Activated CD4-positive, alpha-beta T cell treated with anti-CD3 and anti-CD28 coated beads for 1 hour (primary cell): Measurements from ENCODE around the gene PLEK2.
"Not testable (repeated sequence)": the region's sequence is repeated elsewhere in the genome, so short reads cannot be mapped to it uniquely, and the experiment has no call there.

Experiments used
- DNase-seq: peaks from one replicate; pipeline ENCODE4 v3.0.0-alpha.2; 2020

PLEK2 gene

GRCh38 chr14:67411820-67412421, at the start of gene PLEK2:
Gene PLEK2, minus strand, starts transcription at chr14:67412165. Its CDS starts 106 bp downstream, at chr14:67412059.
- DNase-seq, result peak; percentile 35

- DNase-seq, result no peak
These were observed 49.5 kb upstream of the PLEK2 start for GRCh38 chr14:67461341-67461985.

- no peak for DNase-seq
These were observed 47.4 kb upstream of the PLEK2 start for GRCh38 chr14:67459336-67459735.

GRCh38 chr14:67457782-67458181, 45.8 kb upstream of the PLEK2 start:
- DNase-seq, result no peak

- DNase-seq, result no peak
These were observed 44.8 kb upstream of the PLEK2 start for GRCh38 chr14:67456732-67457131.

GRCh38 chr14:67453575-67454300, 41.8 kb upstream of the PLEK2 start:
- no peak for DNase-seq

GRCh38 chr14:67451667-67452066, 39.7 kb upstream of the PLEK2 start:
- not testable (repeated sequence) for DNase-seq

- DNase-seq, result no peak
These were observed 37.1 kb upstream of the PLEK2 start for GRCh38 chr14:67449096-67449495.

GRCh38 chr14:67447033-67447381, 35.0 kb upstream of the PLEK2 start:
- no peak for DNase-seq

GRCh38 chr14:67446371-67447032, 34.5 kb upstream of the PLEK2 start:
- no peak for DNase-seq

GRCh38 chr14:67444395-67444794, 32.4 kb upstream of the PLEK2 start:
- no peak for DNase-seq

- no peak for DNase-seq
These were observed 30.4 kb upstream of the PLEK2 start for GRCh38 chr14:67442139-67442906.

GRCh38 chr14:67441672-67442071, 29.7 kb upstream of the PLEK2 start:
- no peak for DNase-seq

- no peak for DNase-seq
These were observed 29.3 kb upstream of the PLEK2 start for GRCh38 chr14:67441256-67441655.

- DNase-seq, result no peak
These were observed 28.5 kb upstream of the PLEK2 start for GRCh38 chr14:67440513-67440912.

- DNase-seq, result no peak
These were observed 27.0 kb upstream of the PLEK2 start for GRCh38 chr14:67438969-67439368.

- DNase-seq, result no peak
These were observed 24.3 kb upstream of the PLEK2 start for GRCh38 chr14:67436006-67436866.

GRCh38 chr14:67435603-67436002, 23.6 kb upstream of the PLEK2 start:
- no peak for DNase-seq

- no peak for DNase-seq
These were observed 20.1 kb upstream of the PLEK2 start for GRCh38 chr14:67432050-67432564.

GRCh38 chr14:67429510-67430205, 17.7 kb upstream of the PLEK2 start:
- DNase-seq, result no peak

- DNase-seq, result no peak
These were observed 16.6 kb upstream of the PLEK2 start for GRCh38 chr14:67428501-67429031.
